PC-3 (cell line): Measurements from ENCODE around the gene ACOXL. TPM values are rescaled to one million over a fixed set of nuclear protein-coding genes. Genes with fewer than 3 reads are reported as not detected.

Experiments used
- ATAC-seq: fragments of 200-7000 bp; cut with Tn5 transposase; 2 replicates; pipeline ENCODE4 v1.9.1; 2020; ENCODE audit warnings: mild to moderate bottlenecking, moderate library complexity
- BruUV-seq: library from RNA; stranded (reverse); fragments of 400-500 nt; replicated peaks from 2 replicates; lab custom pipeline; 2021; lab: Mats Ljungman, UMichigan
- CTCF ChIA-PET: fragments of 300-600 bp; sonication (Branson Sonifier 250); formaldehyde crosslinking; loops from one replicate; lab custom pipeline; 2022; ENCODE audit warnings: antibody characterized with exemption; lab: Charles Lee
- POLR2A ChIA-PET: fragments of 300-600 bp; sonication (Branson Sonifier 250); formaldehyde crosslinking; loops from one replicate; lab custom pipeline; 2022; ENCODE audit warnings: antibody characterized with exemption; ENCODE audit not compliant: unreplicated experiment; lab: Charles Lee
- DNase-seq: peaks from one replicate; pipeline ENCODE4 v3.0.0-alpha.2; 2015
- H2AFZ ChIP-seq: fragments of 300-600 bp; sonication (generic); 2 replicates; pipeline ENCODE4 v1.6.0; 2016; ENCODE audit warnings: antibody characterized with exemption, low read length
- H3F3A ChIP-seq: fragments of 300-600 bp; sonication (generic); one replicate; pipeline ENCODE4 v1.6.0; 2017; ENCODE audit warnings: antibody characterized with exemption, low read length, control low read depth, mild to moderate bottlenecking; ENCODE audit not compliant: unreplicated experiment
- H3K27ac ChIP-seq: fragments of 300-600 bp; sonication (generic); 2 replicates; pipeline ENCODE4 v1.5.1; 2016; ENCODE audit warnings: mild to moderate bottlenecking, low read length
- H3K27me3 ChIP-seq: fragments of 300-600 bp; sonication (generic); 2 replicates; pipeline ENCODE4 v1.6.1; 2016; ENCODE audit warnings: low read length, mixed read lengths
- H3K36me3 ChIP-seq: fragments of 300-600 bp; sonication (generic); 2 replicates; pipeline ENCODE4 v1.6.1; 2016; ENCODE audit warnings: low read depth, mixed run types, low read length, mixed read lengths
- H3K4me1 ChIP-seq: fragments of 300-600 bp; sonication (generic); 2 replicates; pipeline ENCODE4 v1.5.1; 2016; ENCODE audit warnings: low read length; ENCODE audit not compliant: insufficient read depth
- H3K4me2 ChIP-seq: fragments of 300-600 bp; sonication (generic); 2 replicates; pipeline ENCODE4 v1.6.0; 2016; ENCODE audit warnings: low read length
- H3K4me3 ChIP-seq: fragments of 300-600 bp; sonication (generic); 2 replicates; pipeline ENCODE4 v1.5.1; 2016; ENCODE audit warnings: mild to moderate bottlenecking, low read length, mixed read lengths
- H3K79me2 ChIP-seq: fragments of 300-600 bp; sonication (generic); 2 replicates; pipeline ENCODE4 v1.6.1; 2017; ENCODE audit warnings: low read length, mixed read lengths
- H3K9ac ChIP-seq: fragments of 300-600 bp; sonication (generic); 2 replicates; pipeline ENCODE4 v1.6.0; 2016; ENCODE audit warnings: mild to moderate bottlenecking, low read length
- H3K9me2 ChIP-seq: fragments of 300-600 bp; sonication (generic); replicated peaks from 2 replicates; pipeline ENCODE4 v1.6.1; 2016; ENCODE audit warnings: mixed run types, low read length, mixed read lengths
- H3K9me3 ChIP-seq: fragments of 300-600 bp; sonication (generic); 2 replicates; pipeline ENCODE4 v1.6.1; 2016; ENCODE audit warnings: low read length, mixed read lengths
- H4K20me1 ChIP-seq: fragments of 300-600 bp; sonication (generic); 2 replicates; pipeline ENCODE4 v1.6.1; 2016; ENCODE audit warnings: low read length, mixed read lengths
- CTCF ChIP-seq: fragments of 300-600 bp; sonication (generic); conservative IDR thresholded peaks from 2 replicates; pipeline ENCODE4 v1.5.1; 2017; ENCODE audit warnings: antibody characterized with exemption, low read depth, mild to moderate bottlenecking, low read length
- EZH2 ChIP-seq: fragments of 300-600 bp; sonication (generic); IDR thresholded peaks from one replicate; pipeline ENCODE4 v1.6.1; 2017; ENCODE audit warnings: antibody characterized with exemption, mild to moderate bottlenecking, low read length; ENCODE audit not compliant: unreplicated experiment
- EZH2phosphoT487 ChIP-seq: fragments of 300-600 bp; sonication (generic); IDR thresholded peaks from 2 replicates; pipeline ENCODE4 v1.6.1; 2018; ENCODE audit warnings: mild to moderate bottlenecking, antibody characterized with exemption, low read length, borderline replicate concordance
- intact Hi-C: fragments of 100-400 bp; cut with micrococcal nuclease; formaldehyde crosslinking; loops from 2 replicates; pipeline ENCODE4 v1.9.0; 2023
- total RNA-seq: library from RNA; depleted of rRNA; stranded (reverse); fragments of >200 nt; gene quantifications from 2 replicates; pipeline ENCODE4 v1.2.3, GENCODE V29; 2014

ACOXL gene
- total RNA-seq, 1 experiment from 2014 or later, result 16.3 TPM

GRCh38 chr2:110977403-110977802 lies 245.0 kb downstream of the ACOXL start:
- no TSS peak for BruUV-seq
- intact Hi-C loops, result no loop called here
- Histone ChIP-seq H3K4me2 (no peak overlapping the region), H3K79me2 (no peaks in the 10 kb centered on the region), H3K9me2 (no peaks in the 10 kb centered on the region), H3K4me1 (no peaks in the 10 kb centered on the region), H3K9me3 (no peaks in the 10 kb centered on the region), H3K27ac (no peak overlapping the region), H3K27me3 (no peaks in the 10 kb centered on the region), H3K4me3 (no peak overlapping the region), H4K20me1 (no peaks in the 10 kb centered on the region), H3K36me3 (no peaks in the 10 kb centered on the region), H3K9ac (no peak overlapping the region), H3F3A (no peaks in the 10 kb centered on the region), H2AFZ (no peak overlapping the region)
- no peak for DNase-seq
- no peak for ATAC-seq
- ChIA-PET CTCF (no interaction called here), POLR2A (no interaction called here)
- TF ChIP-seq EZH2phosphoT487 (no peak), CTCF (no peak), EZH2 (no peak)

- DNase-seq (no peak), ATAC-seq (no peak)
- no peak overlapping the region for H3K4me2 ChIP-seq
- H3K27ac ChIP-seq, result no peak overlapping the region
- H2AFZ ChIP-seq, result no peak overlapping the region
- H3K9ac ChIP-seq, result no peak overlapping the region
- no peaks in the 10 kb centered on the region for H3K4me1 ChIP-seq
- H3K27me3 ChIP-seq, result no peaks in the 10 kb centered on the region
- no peaks in the 10 kb centered on the region for H4K20me1 ChIP-seq
- no peak overlapping the region for H3K4me3 ChIP-seq
- intact Hi-C loops, result no loop called here
- ChIA-PET CTCF (interaction anchor here (0.6 kb wide), 1 partner anchor 13 kb away, joined by 4 read pairs; no protein-coding TSS in a partner anchor), POLR2A (no interaction called here)
- no peaks in the 10 kb centered on the region for H3K36me3 ChIP-seq
- H3K9me2 ChIP-seq, result no peaks in the 10 kb centered on the region
- H3K9me3 ChIP-seq, result no peaks in the 10 kb centered on the region
- no peaks in the 10 kb centered on the region for H3F3A ChIP-seq
- H3K79me2 ChIP-seq, result no peaks in the 10 kb centered on the region
- TF ChIP-seq EZH2 (no peak), CTCF (no peak), EZH2phosphoT487 (no peak)
- BruUV-seq, result no TSS peak
Observed at GRCh38 chr2:110978148-110978547, 245.8 kb downstream of the ACOXL start.

- DNase-seq (no peak), ATAC-seq (no peak)
- Histone ChIP-seq H3K9me2 (no peaks in the 10 kb centered on the region), H3K4me2 (no peak overlapping the region), H3K27ac (no peak overlapping the region), H3K79me2 (no peaks in the 10 kb centered on the region), H2AFZ (no peak overlapping the region), H4K20me1 (no peaks in the 10 kb centered on the region), H3K9ac (no peak overlapping the region), H3K27me3 (no peaks in the 10 kb centered on the region), H3K4me1 (no peaks in the 10 kb centered on the region), H3F3A (no peaks in the 10 kb centered on the region), H3K36me3 (no peaks in the 10 kb centered on the region), H3K9me3 (no peaks in the 10 kb centered on the region), H3K4me3 (no peak overlapping the region)
- POLR2A ChIA-PET, result no interaction called here
- intact Hi-C loops, result no loop called here
- no TSS peak for BruUV-seq
- TF ChIP-seq EZH2 (no peak), CTCF (no peak), EZH2phosphoT487 (no peak)
- CTCF ChIA-PET, result no interaction called here
Observed at GRCh38 chr2:110978756-110979470, 246.5 kb downstream of the ACOXL start.
